ENCODE measurements around the gene NEIL3.

- TF ChIP-seq CTCF (IDR thresholded peaks at IDR 0.05 in 2 of 3, conservative IDR thresholded peaks at IDR 0.05 in 1 of 3; ENCODE audit: borderline replicate concordance in 1 of 3, insufficient read depth in 1 of 3, low read depth in 2 of 3, low read length in 2 of 3) (no peak), ZBTB33 (IDR thresholded peaks at IDR 0.05; ENCODE audit: extremely low read depth, insufficient replicate concordance, low read length) (no peak), RAD21 (IDR thresholded peaks at IDR 0.05; ENCODE audit: low read depth) (no peak), JUND (IDR thresholded peaks at IDR 0.05) (no peak), POLR2A (IDR thresholded peaks at IDR 0.05; ENCODE audit: borderline replicate concordance, extremely low read depth, insufficient read depth, insufficient read length) (no peak), POLR2AphosphoS5 (IDR thresholded peaks at IDR 0.05; ENCODE audit: low read depth, low read length) (no peak), REST (IDR thresholded peaks at IDR 0.05; ENCODE audit: low read depth) (no peak), EZH2phosphoT487 (IDR thresholded peaks at IDR 0.05; ENCODE audit: borderline replicate concordance) (no peak), EGR1 (IDR thresholded peaks at IDR 0.05; ENCODE audit: low read depth) (no peak), ELF1 (IDR thresholded peaks at IDR 0.05; ENCODE audit: borderline replicate concordance, low read depth) (no peak), EZH2 (IDR thresholded peaks at IDR 0.05) (no peak), ZNF274 (IDR thresholded peaks at IDR 0.05; ENCODE audit: low read depth, low read length) (no peak)
Measured at GRCh38 chr4:177381762-177382310, 72.2 kb downstream of the NEIL3 start.

Measured in HCT116 (cell line).